Measurements from ENCODE around the gene CPNE7.

- TF ChIP-seq POLR2A (IDR thresholded peaks at IDR 0.05; ENCODE audit: extremely low read depth, insufficient read length) (no peak), MAX (IDR thresholded peaks at IDR 0.05; ENCODE audit: low read depth, low read length) (no peak)
Measured at GRCh38 chr16:89581861-89582563, 6.5 kb downstream of the CPNE7 start.
